ENCODE data around the gene CASP5. TPM values are rescaled to one million over a fixed set of nuclear protein-coding genes. Genes with fewer than 3 reads are reported as not detected.
A peak's percentile ranks its signal among the peaks of the same experiment; 100 is the strongest.
"Not testable (repeated sequence)": the region's sequence is repeated elsewhere in the genome, so short reads cannot be mapped to it uniquely, and the experiment has no call there.

Gene CASP5
- total RNA-seq, 1 donor from 2014 or later, result not detected

GRCh38 chr11:105046898-105047579, 24.1 kb upstream of the CASP5 start:
- DNase-seq (ENCODE audit: low spot score), result no peak
- Mint-ChIP-seq H3K27ac (no peak overlapping the region), H3K9me3 (no peaks in the 10 kb centered on the region), H3K4me3 (ENCODE audit: low read depth) (no peak overlapping the region), H3K27me3 (ENCODE audit: low read depth) (peaks cover 6% of the 10 kb centered on the region), H3K36me3 (ENCODE audit: low read depth) (peaks cover 3% of the 10 kb centered on the region), H3K4me1 (ENCODE audit: low read depth) (peaks cover 32% of the 10 kb centered on the region)
- intact Hi-C loops (cut with micrococcal nuclease), result loop anchor here (5.0 kb wide), 1 partner anchor 80 kb away; the partner anchor contains the start of gene CASP4

- peak overlapping the region; percentile 59 for H3K27ac Mint-ChIP-seq
- H3K4me1 Mint-ChIP-seq (ENCODE audit: low read depth), result peaks cover 38% of the 10 kb centered on the region
- H3K9me3 Mint-ChIP-seq, result no peaks in the 10 kb centered on the region
- DNase-seq (ENCODE audit: low spot score), result no peak
- H3K4me3 Mint-ChIP-seq (ENCODE audit: low read depth), result peak overlapping the region; percentile 35
- intact Hi-C loops (cut with micrococcal nuclease), result loop anchor here (2.0 to 5.0 kb wide), 2 partner anchors 31 to 78 kb away; partner anchors contain the start of gene CASP4
- peaks cover 15% of the 10 kb centered on the region for H3K36me3 Mint-ChIP-seq (ENCODE audit: low read depth)
- peaks cover 6% of the 10 kb centered on the region for H3K27me3 Mint-ChIP-seq (ENCODE audit: low read depth)
Observed at GRCh38 chr11:105045676-105046296, 22.8 kb upstream of the CASP5 start.

GRCh38 chr11:105044557-105045524, 21.9 kb upstream of the CASP5 start, which contains the start of gene CARD16:
Gene CARD16 (minus strand): TSS chr11:105045335. CDS start chr11:105045297, 38 bp downstream.
- peaks cover 23% of the 10 kb centered on the region for H3K36me3 Mint-ChIP-seq (ENCODE audit: low read depth)
- H3K4me1 Mint-ChIP-seq (ENCODE audit: low read depth), result peaks cover 38% of the 10 kb centered on the region
- intact Hi-C loops (cut with micrococcal nuclease), result loop anchor here (2.0 to 5.0 kb wide), 2 partner anchors 32 to 78 kb away; partner anchors contain the start of gene CASP4
- not testable (repeated sequence) for H3K9me3 Mint-ChIP-seq; H3K27me3 Mint-ChIP-seq (ENCODE audit: low read depth)
- peak within 1 kb of the TSS; percentile 88 for H3K27ac Mint-ChIP-seq
- H3K4me3 Mint-ChIP-seq (ENCODE audit: low read depth), result peak within 1 kb of the TSS; percentile 91
- peak; percentile 29 for DNase-seq (ENCODE audit: low spot score)

- intact Hi-C loops (cut with micrococcal nuclease), result no loop called here
- Mint-ChIP-seq H3K36me3 (ENCODE audit: low read depth) (peaks cover 41% of the 10 kb centered on the region), H3K27me3 (ENCODE audit: low read depth) (no peaks in the 10 kb centered on the region), H3K27ac (no peak overlapping the region), H3K4me3 (ENCODE audit: low read depth) (no peak overlapping the region), H3K4me1 (ENCODE audit: low read depth) (peaks cover 38% of the 10 kb centered on the region), H3K9me3 (peaks cover 5% of the 10 kb centered on the region)
- DNase-seq (ENCODE audit: low spot score), result no peak
Observed at GRCh38 chr11:105042178-105042577, 19.2 kb upstream of the CASP5 start.

- peaks cover 5% of the 10 kb centered on the region for H3K9me3 Mint-ChIP-seq
- no peaks in the 10 kb centered on the region for H3K27me3 Mint-ChIP-seq (ENCODE audit: low read depth)
- peaks cover 34% of the 10 kb centered on the region for H3K4me1 Mint-ChIP-seq (ENCODE audit: low read depth)
- no peak for DNase-seq (ENCODE audit: low spot score)
- peaks cover 44% of the 10 kb centered on the region for H3K36me3 Mint-ChIP-seq (ENCODE audit: low read depth)
- intact Hi-C loops (cut with micrococcal nuclease), result no loop called here
- H3K27ac Mint-ChIP-seq, result no peak overlapping the region
- H3K4me3 Mint-ChIP-seq (ENCODE audit: low read depth), result no peak overlapping the region
Observed at GRCh38 chr11:105040703-105041102, 17.7 kb upstream of the CASP5 start.

GRCh38 chr11:105034813-105035620, 12.0 kb upstream of the CASP5 start, which contains the start of gene CASP1:
Gene CASP1 (minus strand): TSS chr11:105035144. CDS start chr11:105035113, 31 bp downstream.
- intact Hi-C loops (cut with micrococcal nuclease), result no loop called here
- H3K4me3 Mint-ChIP-seq (ENCODE audit: low read depth), result peak within 1 kb of the TSS; percentile 86
- H3K36me3 Mint-ChIP-seq (ENCODE audit: low read depth), result peaks cover 46% of the 10 kb centered on the region
- peak within 1 kb of the TSS; percentile 84 for H3K27ac Mint-ChIP-seq
- H3K27me3 Mint-ChIP-seq (ENCODE audit: low read depth), result no peaks in the 10 kb centered on the region
- H3K9me3 Mint-ChIP-seq, result peaks cover 5% of the 10 kb centered on the region
- peak; percentile 13 for DNase-seq (ENCODE audit: low spot score)
- peaks cover 33% of the 10 kb centered on the region for H3K4me1 Mint-ChIP-seq (ENCODE audit: low read depth)

- H3K36me3 Mint-ChIP-seq (ENCODE audit: low read depth), result peaks cover 48% of the 10 kb centered on the region
- intact Hi-C loops (cut with micrococcal nuclease), result not testable (repeated sequence)
- H3K27ac Mint-ChIP-seq, result peak overlapping the region; percentile 20
Observed at GRCh38 chr11:105034388-105034787, 11.4 kb upstream of the CASP5 start.

GRCh38 chr11:105033781-105034180, 10.8 kb upstream of the CASP5 start:
- Mint-ChIP-seq H3K9me3 (peaks cover 5% of the 10 kb centered on the region), H3K27me3 (ENCODE audit: low read depth) (no peaks in the 10 kb centered on the region), H3K4me3 (ENCODE audit: low read depth) (peak overlapping the region; percentile 86), H3K36me3 (ENCODE audit: low read depth) (peaks cover 52% of the 10 kb centered on the region), H3K27ac (peak overlapping the region; percentile 20), H3K4me1 (ENCODE audit: low read depth) (peaks cover 33% of the 10 kb centered on the region)
- intact Hi-C loops (cut with micrococcal nuclease), result no loop called here
- no peak for DNase-seq (ENCODE audit: low spot score)

More at GRCh38 chr11:105034388-105034787, 11.4 kb upstream of the CASP5 start:
- peak overlapping the region; percentile 86 for H3K4me3 Mint-ChIP-seq (ENCODE audit: low read depth)
- not testable (repeated sequence) for H3K9me3 Mint-ChIP-seq; DNase-seq (ENCODE audit: low spot score); H3K27me3 Mint-ChIP-seq (ENCODE audit: low read depth)
- peaks cover 33% of the 10 kb centered on the region for H3K4me1 Mint-ChIP-seq (ENCODE audit: low read depth)

- Mint-ChIP-seq H3K4me1 (ENCODE audit: low read depth) (peaks cover 33% of the 10 kb centered on the region), H3K27me3 (ENCODE audit: low read depth) (no peaks in the 10 kb centered on the region), H3K27ac (peak overlapping the region; percentile 40), H3K4me3 (ENCODE audit: low read depth) (peak overlapping the region; percentile 86), H3K36me3 (ENCODE audit: low read depth) (peaks cover 52% of the 10 kb centered on the region), H3K9me3 (peaks cover 5% of the 10 kb centered on the region)
- intact Hi-C loops (cut with micrococcal nuclease), result no loop called here
- no peak for DNase-seq (ENCODE audit: low spot score)
Observed at GRCh38 chr11:105033343-105033742, 10.4 kb upstream of the CASP5 start.

GRCh38 chr11:105032495-105032894, 9.5 kb upstream of the CASP5 start:
- Mint-ChIP-seq H3K27ac (no peak overlapping the region), H3K36me3 (ENCODE audit: low read depth) (peaks cover 49% of the 10 kb centered on the region), H3K27me3 (ENCODE audit: low read depth) (no peaks in the 10 kb centered on the region), H3K4me3 (ENCODE audit: low read depth) (no peak overlapping the region), H3K9me3 (no peaks in the 10 kb centered on the region), H3K4me1 (ENCODE audit: low read depth) (peaks cover 38% of the 10 kb centered on the region)
- intact Hi-C loops (cut with micrococcal nuclease), result no loop called here
- no peak for DNase-seq (ENCODE audit: low spot score)

- Mint-ChIP-seq H3K27ac (no peak overlapping the region), H3K27me3 (ENCODE audit: low read depth) (no peaks in the 10 kb centered on the region), H3K36me3 (ENCODE audit: low read depth) (peaks cover 58% of the 10 kb centered on the region), H3K4me3 (ENCODE audit: low read depth) (no peak overlapping the region), H3K4me1 (ENCODE audit: low read depth) (peaks cover 11% of the 10 kb centered on the region), H3K9me3 (no peaks in the 10 kb centered on the region)
- intact Hi-C loops (cut with micrococcal nuclease), result no loop called here
- DNase-seq (ENCODE audit: low spot score), result no peak
Observed at GRCh38 chr11:105027678-105028077, 4.7 kb upstream of the CASP5 start.

GRCh38 chr11:105024394-105024793, 1.4 kb upstream of the CASP5 start:
- Mint-ChIP-seq H3K4me1 (ENCODE audit: low read depth) (peaks cover 7% of the 10 kb centered on the region), H3K4me3 (ENCODE audit: low read depth) (no peak overlapping the region), H3K27ac (no peak overlapping the region), H3K9me3 (no peaks in the 10 kb centered on the region), H3K27me3 (ENCODE audit: low read depth) (no peaks in the 10 kb centered on the region), H3K36me3 (ENCODE audit: low read depth) (peaks cover 34% of the 10 kb centered on the region)
- intact Hi-C loops (cut with micrococcal nuclease), result no loop called here
- DNase-seq (ENCODE audit: low spot score), result no peak
